ENCODE measurements around the gene MINDY4B. TPM values are rescaled to one million over a fixed set of nuclear protein-coding genes. Genes with fewer than 3 reads are reported as not detected.

MINDY4B gene
- total and polyA plus RNA-seq, 2 of the 8 experiments (the other 6 are each of a cell fraction or from before 2014, with no cell fraction given): not detected

DNA sequence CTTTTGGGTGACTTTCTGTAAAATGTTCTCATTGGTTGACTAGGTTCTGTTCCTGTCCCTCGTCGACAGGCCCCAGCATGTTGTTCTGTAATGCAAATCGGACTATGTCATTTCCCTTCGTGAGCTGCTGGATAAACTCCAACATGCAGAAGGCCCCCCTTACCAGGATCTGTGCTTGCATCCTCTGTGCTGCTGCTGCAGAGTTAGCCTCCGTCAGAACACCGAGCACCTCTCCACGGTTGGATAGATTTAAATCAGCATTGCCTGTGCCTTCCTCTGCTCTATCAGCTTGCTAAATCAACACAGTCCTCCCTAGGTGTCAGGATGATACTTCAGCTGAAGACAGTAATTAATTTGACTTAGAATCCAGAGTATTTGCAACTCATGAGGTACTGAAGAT, 12.7 kb upstream of the MINDY4B start:
- no peak overlapping the region for H3K4me3 ChIP-seq (ENCODE audit: extremely low read depth in 1 of 4, insufficient read depth in 2 of 4, low read depth in 3 of 4, low read length in 4 of 4)
- no peak overlapping the region for H3K56ac ChIP-seq (replicated peaks; ENCODE audit: insufficient read length, low read depth, low read length)
- TF ChIP-seq SP2 (IDR thresholded peaks at IDR 0.05; ENCODE audit: low read length) (no peak), FOSL1 (IDR thresholded peaks at IDR 0.05; ENCODE audit: insufficient read depth, low read depth, low read length) (no peak), KDM1A (IDR thresholded peaks at IDR 0.05; ENCODE audit: borderline replicate concordance, low read length) (no peak), POLR2AphosphoS5 (IDR thresholded peaks at IDR 0.05; ENCODE audit: low read depth, low read length) (no peak), SRF (IDR thresholded peaks at IDR 0.05; ENCODE audit: low read depth, low read length) (no peak), JUN (IDR thresholded peaks at IDR 0.05; ENCODE audit: low read depth, low read length) (no peak), TCF12 (IDR thresholded peaks at IDR 0.05; ENCODE audit: low read depth, low read length) (no peak), EGR1 (IDR thresholded peaks at IDR 0.05; ENCODE audit: borderline replicate concordance, low read depth, low read length) (no peak), CBX8 (IDR thresholded peaks at IDR 0.05; ENCODE audit: borderline replicate concordance, low read depth, low read length) (no peak), RNF2 (IDR thresholded peaks at IDR 0.05; ENCODE audit: borderline replicate concordance, low read depth, low read length, missing control alignments, poor library complexity, severe bottlenecking) (no peak)
- H3K79me2 ChIP-seq (ENCODE audit: control insufficient read depth in 1 of 2, insufficient read depth in 2 of 2, low read length in 2 of 2): no peaks in the 10 kb centered on the region
- ChIA-PET POLR2A (ENCODE audit: partially characterized antibody) (interaction anchor here (1.0 kb wide), 1 partner anchor 155 kb away, joined by 3 read pairs; the partner anchor contains the start of gene SIAH2), CTCF (ENCODE audit: partially characterized antibody) (interaction anchor here (0.7 to 1.4 kb wide), 4 partner anchors 9 to 310 kb away, joined by 3 to 5 read pairs (median 4); no protein-coding TSS in a partner anchor)
- no peaks in the 10 kb centered on the region; the same call in 1 of the 2 replicates for H3K23me2 ChIP-seq (ENCODE audit: low read depth, low read length)
- 59% methylated on average over 7 of the region's 7 CpGs; no CpG with 5 or more reads in 1 of the 2 experiments for WGBS, 2 experiments (ENCODE audit: extremely low coverage in 1 of 2, insufficient coverage in 1 of 2, insufficient read length in 1 of 2, insufficient replicate concordance in 2 of 2, low coverage in 1 of 2, low lambda C conversion rate in 2 of 2, missing lambda C conversion rate in 1 of 2)
- no peak overlapping the region for H2BK5ac ChIP-seq (ENCODE audit: low read depth, low read length)
- H3K4me2 ChIP-seq (ENCODE audit: insufficient read depth in 1 of 2, low read depth in 2 of 2, low read length in 2 of 2): no peak overlapping the region
- no peaks in the 10 kb centered on the region for H3K79me1 ChIP-seq (ENCODE audit: low read depth, low read length)
- peak; percentile 36 for FAIRE-seq
- no peak overlapping the region for H2BK12ac ChIP-seq (ENCODE audit: low read depth, low read length)
- peaks cover 2 to 10% (median 4%) of the 10 kb centered on the region in 4 experiments; a peak in 6 of 7 replicates for H3K4me1 ChIP-seq (replicated peaks in 1 of 4; ENCODE audit: control insufficient read depth in 3 of 4, insufficient read depth in 4 of 4, low read length in 3 of 4)
- no peak overlapping the region for H2AK5ac ChIP-seq (ENCODE audit: low read depth, low read length)
- no peak overlapping the region for H2BK120ac ChIP-seq (replicated peaks; ENCODE audit: low read depth, low read length)
- H4K5ac ChIP-seq (ENCODE audit: insufficient read length, low read depth, low read length): no peak overlapping the region
- H2AFZ ChIP-seq (ENCODE audit: low read length): peak overlapping the region; percentile 12; the same call in 1 of the 2 replicates
- DNase-seq (ENCODE audit: low read depth in 1 of 2, low spot score in 2 of 2): no peak
- H2BK15ac ChIP-seq (ENCODE audit: low read length): no peak overlapping the region
- no peaks in the 10 kb centered on the region for H3K9me3 ChIP-seq (ENCODE audit: insufficient read depth in 2 of 2, low read depth in 1 of 2, low read length in 1 of 2)
- no peak overlapping the region for H3K9ac ChIP-seq (replicated peaks in 1 of 4; ENCODE audit: extremely low read depth in 1 of 4, low read depth in 3 of 4, low read length in 3 of 4)
- H3K14ac ChIP-seq (ENCODE audit: insufficient read length): no peak overlapping the region
- no peak overlapping the region for H3K23ac ChIP-seq (ENCODE audit: insufficient read length)
- no peak overlapping the region for H3K27ac ChIP-seq (ENCODE audit: low read depth, low read length)
- H3K27me3 ChIP-seq (replicated peaks in 1 of 4; ENCODE audit: control insufficient read depth in 3 of 4, extremely low read depth in 1 of 4, insufficient read depth in 3 of 4, low read length in 3 of 4): no peaks in the 10 kb centered on the region; a peak in 1 of 7 replicates
- H4K20me1 ChIP-seq (replicated peaks in 1 of 2; ENCODE audit: control insufficient read depth in 1 of 2, insufficient read depth in 2 of 2, low read length in 2 of 2): no peaks in the 10 kb centered on the region
- no peak overlapping the region for H3K18ac ChIP-seq (ENCODE audit: extremely low read depth, low read length)
- H2BK20ac ChIP-seq (ENCODE audit: low read length): no peak overlapping the region
- no peak overlapping the region for H4K8ac ChIP-seq (ENCODE audit: extremely low read depth, insufficient read depth, low read length)
- H3K36me3 ChIP-seq (ENCODE audit: control insufficient read depth in 2 of 4, insufficient read depth in 4 of 4, low read length in 3 of 4): no peaks in the 10 kb centered on the region
- no peak overlapping the region for H4K91ac ChIP-seq (replicated peaks; ENCODE audit: insufficient read length, low read length)
- H3K4ac ChIP-seq (replicated peaks; ENCODE audit: insufficient read length, low read depth, low read length): no peak overlapping the region

All from H1 (cell line).